Upper lobe of left lung (tissue), 6 donors: ENCODE measurements around the gene ITPRIPL2. TPM values are rescaled to one million over a fixed set of nuclear protein-coding genes. Genes with fewer than 3 reads are reported as not detected.

ENCODE experiments used
- ATAC-seq, 2 donors: fragments of 200-7000 bp; cut with Tn5 transposase; one replicate each; pipeline ENCODE4 v1.9.1; 2022; ENCODE audit warnings: mild to moderate bottlenecking in 2 of 2, moderate library complexity in 2 of 2; ENCODE audit not compliant: low FRiP score in 2 of 2
- DNase-seq, 2 donors: peaks; one replicate each; pipeline ENCODE4 v3.0.0-alpha.2; 2019 to 2020
- H3K27ac ChIP-seq, 4 donors: fragments of 200-600 bp; sonication (generic); one replicate each; pipeline ENCODE4 v1.5.1; 2016 to 2019
- H3K27me3 ChIP-seq, 4 donors: fragments of 200-600 bp; sonication (generic); one replicate each; pipeline ENCODE4 v1.5.1; 2017 to 2019
- H3K36me3 ChIP-seq, 4 donors: fragments of 200-600 bp; sonication (generic); one replicate each; pipeline ENCODE4 v1.5.1; 2016 to 2019
- H3K4me1 ChIP-seq, 4 donors: fragments of 200-600 bp; sonication (generic); one replicate each; pipeline ENCODE4 v1.5.1; 2018 to 2019
- H3K4me3 ChIP-seq, 4 donors: fragments of 200-600 bp; sonication (generic); one replicate each; pipeline ENCODE4 v1.5.1; 2017 to 2019; ENCODE audit warnings: mild to moderate bottlenecking in 2 of 4, moderate library complexity in 1 of 4
- H3K9me3 ChIP-seq, 4 donors: fragments of 200-600 bp; sonication (generic); one replicate each; pipeline ENCODE4 v1.5.1; 2018 to 2019
- EP300 ChIP-seq, 4 donors: sonication (generic); formaldehyde crosslinking; IDR thresholded peaks; one replicate each; pipeline ENCODE4 v1.5.1; 2017; ENCODE audit warnings: antibody characterized with exemption in 4 of 4, control low read depth in 2 of 4
- POLR2A ChIP-seq, 4 donors: fragments of 450-650 bp; IDR thresholded peaks; one replicate each; pipeline ENCODE4 v1.5.1; 2016 to 2017; ENCODE audit warnings: antibody characterized with exemption in 4 of 4, mild to moderate bottlenecking in 2 of 4
- POLR2AphosphoS5 ChIP-seq, 2 donors: sonication (generic); formaldehyde crosslinking; IDR thresholded peaks; one replicate each; pipeline ENCODE4 v1.5.1; 2017; ENCODE audit warnings: antibody characterized with exemption in 2 of 2
- WGBS, 2 donors: methylation state at CpG; one replicate each; pipeline ENCODE4 v1.1.5; 2017 to 2018; 5-methylcytosine and 5-hydroxymethylcytosine counted together
- total RNA-seq, 6 donors: library from RNA; depleted of rRNA in 4 of 6; stranded (reverse); fragments of >200 nt in 4 of 6; gene quantifications; one replicate each; pipeline versions ENCODE4 v1.1.0 to v1.2.1, GENCODE V29; 2016 to 2021
- TF ChIP-seq, protein P1 (sequence below), 6 experiments: fragments of 450-650 bp in 4 of 6; fragments of 200-600 bp in 2 of 6; sonication (generic) in 2 of 6; IDR thresholded peaks; one replicate each; pipeline ENCODE4 v1.5.1; 2016 to 2019; ENCODE audit warnings: antibody characterized with exemption in 6 of 6
- donor health status: DM: no; HTN: no; CAD: no; lungs with moderate emphysema.
- donor health status: DM: no; HTN: yes; CAD: no; lungs with severe emphysema.

The ITPRIPL2 gene
- total RNA-seq, 6 donors from 2014 or later = 39.9 to 90.6 (median 57.5) TPM

DNA sequence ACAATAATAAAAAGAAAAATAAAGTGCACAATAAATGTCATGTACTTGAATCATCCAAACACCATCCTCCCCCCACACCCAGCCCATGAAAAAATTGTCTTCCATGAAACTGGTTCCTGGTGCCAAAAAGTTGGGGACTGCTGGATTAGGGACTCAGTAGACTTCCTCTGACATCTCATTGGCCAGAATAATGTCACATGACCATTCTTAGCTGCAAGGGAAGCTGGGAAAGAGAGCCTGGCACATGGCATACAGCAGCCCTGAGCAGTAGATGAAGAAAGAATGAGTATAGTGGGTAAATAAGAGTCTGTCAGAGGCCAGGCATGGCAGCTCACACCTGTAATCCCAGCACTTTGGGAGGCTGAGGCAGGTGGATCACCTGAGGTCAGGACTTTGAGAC, 12.5 kb downstream of the ITPRIPL2 start:
- Histone ChIP-seq H3K4me1 (peaks cover 27 to 39% (median 35%) of the 10 kb centered on the region in 4 donors), H3K4me3 (no peak overlapping the region), H3K27ac (no peak overlapping the region), H3K9me3 (no peaks in the 10 kb centered on the region), H3K36me3 (no peaks in the 10 kb centered on the region), H3K27me3 (no peaks in the 10 kb centered on the region)
- ATAC-seq (no peak), DNase-seq (no peak)
- TF ChIP-seq POLR2A (IDR thresholded peaks at IDR 0.05) (no peak), POLR2AphosphoS5 (IDR thresholded peaks at IDR 0.05) (no peak), EP300 (IDR thresholded peaks at IDR 0.05) (no peak)
- TF ChIP-seq, protein P1, sequence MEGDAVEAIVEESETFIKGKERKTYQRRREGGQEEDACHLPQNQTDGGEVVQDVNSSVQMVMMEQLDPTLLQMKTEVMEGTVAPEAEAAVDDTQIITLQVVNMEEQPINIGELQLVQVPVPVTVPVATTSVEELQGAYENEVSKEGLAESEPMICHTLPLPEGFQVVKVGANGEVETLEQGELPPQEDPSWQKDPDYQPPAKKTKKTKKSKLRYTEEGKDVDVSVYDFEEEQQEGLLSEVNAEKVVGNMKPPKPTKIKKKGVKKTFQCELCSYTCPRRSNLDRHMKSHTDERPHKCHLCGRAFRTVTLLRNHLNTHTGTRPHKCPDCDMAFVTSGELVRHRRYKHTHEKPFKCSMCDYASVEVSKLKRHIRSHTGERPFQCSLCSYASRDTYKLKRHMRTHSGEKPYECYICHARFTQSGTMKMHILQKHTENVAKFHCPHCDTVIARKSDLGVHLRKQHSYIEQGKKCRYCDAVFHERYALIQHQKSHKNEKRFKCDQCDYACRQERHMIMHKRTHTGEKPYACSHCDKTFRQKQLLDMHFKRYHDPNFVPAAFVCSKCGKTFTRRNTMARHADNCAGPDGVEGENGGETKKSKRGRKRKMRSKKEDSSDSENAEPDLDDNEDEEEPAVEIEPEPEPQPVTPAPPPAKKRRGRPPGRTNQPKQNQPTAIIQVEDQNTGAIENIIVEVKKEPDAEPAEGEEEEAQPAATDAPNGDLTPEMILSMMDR (IDR thresholded peaks at IDR 0.05) = no peak

- no peak for ATAC-seq
- Histone ChIP-seq H3K4me1 (peaks cover 31 to 39% (median 36%) of the 10 kb centered on the region in 4 donors), H3K4me3 (no peak overlapping the region), H3K27me3 (no peaks in the 10 kb centered on the region), H3K27ac (peak overlapping the region in 2 of 4 donors; percentile 10 to 11), H3K9me3 (no peaks in the 10 kb centered on the region), H3K36me3 (no peaks in the 10 kb centered on the region)
- TF ChIP-seq POLR2A (IDR thresholded peaks at IDR 0.05) (no peak), POLR2AphosphoS5 (IDR thresholded peaks at IDR 0.05) (no peak)
- no peak for DNase-seq
- 44 to 60% methylated on average over 3 of the region's 3 CpGs for WGBS, 2 donors
Observed at GRCh38 chr16:19127205-19127604, 13.4 kb downstream of the ITPRIPL2 start.

GRCh38 chr16:19127674-19128131, 13.9 kb downstream of the ITPRIPL2 start:
- ATAC-seq (no peak), DNase-seq (no peak)
- H3K9me3 ChIP-seq = no peaks in the 10 kb centered on the region
- WGBS, 2 donors = 67 to 73% methylated on average over 3 of the region's 3 CpGs
- H3K4me3 ChIP-seq = no peak overlapping the region
- H3K36me3 ChIP-seq = no peaks in the 10 kb centered on the region
- peak overlapping the region in 2 of 4 donors; percentile 10 to 11 for H3K27ac ChIP-seq
- peaks cover 34 to 43% (median 39%) of the 10 kb centered on the region in 4 donors for H3K4me1 ChIP-seq
- TF ChIP-seq POLR2AphosphoS5 (IDR thresholded peaks at IDR 0.05) = no peak
- H3K27me3 ChIP-seq = no peaks in the 10 kb centered on the region

DNA sequence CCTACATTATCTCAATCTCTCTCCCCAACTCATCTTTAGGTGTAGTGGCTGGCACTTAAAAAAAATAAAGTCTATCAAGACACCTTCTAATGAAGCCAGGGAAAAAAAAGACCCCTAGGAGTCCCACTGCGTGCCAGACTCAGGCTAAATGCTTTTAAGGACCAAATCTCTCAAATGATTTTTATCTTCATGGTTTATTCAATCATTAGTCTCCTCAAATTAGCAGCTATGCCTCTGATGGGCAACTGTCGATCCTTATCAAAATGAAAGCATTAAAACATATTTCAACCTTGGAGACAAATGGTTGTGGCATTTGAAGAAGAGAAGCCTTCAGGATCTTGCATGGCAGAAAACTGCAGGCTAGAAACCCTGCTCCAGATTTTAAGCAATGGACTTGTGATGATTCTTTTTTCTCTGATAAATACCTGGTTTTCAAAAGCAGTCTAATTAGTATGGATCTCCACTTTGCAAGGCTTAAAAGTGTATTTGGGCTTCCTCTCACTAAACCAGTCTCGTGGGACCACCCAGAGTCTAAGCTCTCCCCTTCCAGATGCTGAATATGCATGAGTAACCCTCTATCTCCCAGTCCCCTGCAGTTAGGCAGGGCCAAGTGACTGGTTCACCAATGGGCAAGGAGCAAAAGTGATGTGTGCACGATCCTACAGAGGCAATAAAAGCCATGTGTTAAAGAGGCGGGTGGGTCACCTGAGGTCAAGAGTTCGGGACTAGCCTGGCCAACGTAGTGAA, 14.9 kb downstream of the ITPRIPL2 start:
- ATAC-seq (no peak), DNase-seq (no peak)
- peaks cover 34 to 43% (median 41%) of the 10 kb centered on the region in 4 donors for H3K4me1 ChIP-seq
- H3K9me3 ChIP-seq = no peaks in the 10 kb centered on the region
- no peak overlapping the region for H3K4me3 ChIP-seq
- H3K36me3 ChIP-seq = no peaks in the 10 kb centered on the region
- no peaks in the 10 kb centered on the region for H3K27me3 ChIP-seq
- WGBS, 2 donors = 76% methylated on average over 7 of the region's 7 CpGs
- no peak overlapping the region for H3K27ac ChIP-seq
- TF ChIP-seq EP300 (IDR thresholded peaks at IDR 0.05) (no peak), POLR2AphosphoS5 (IDR thresholded peaks at IDR 0.05) (no peak), POLR2A (IDR thresholded peaks at IDR 0.05) (no peak)
- TF ChIP-seq, protein P1 (IDR thresholded peaks at IDR 0.05) = no peak

DNA sequence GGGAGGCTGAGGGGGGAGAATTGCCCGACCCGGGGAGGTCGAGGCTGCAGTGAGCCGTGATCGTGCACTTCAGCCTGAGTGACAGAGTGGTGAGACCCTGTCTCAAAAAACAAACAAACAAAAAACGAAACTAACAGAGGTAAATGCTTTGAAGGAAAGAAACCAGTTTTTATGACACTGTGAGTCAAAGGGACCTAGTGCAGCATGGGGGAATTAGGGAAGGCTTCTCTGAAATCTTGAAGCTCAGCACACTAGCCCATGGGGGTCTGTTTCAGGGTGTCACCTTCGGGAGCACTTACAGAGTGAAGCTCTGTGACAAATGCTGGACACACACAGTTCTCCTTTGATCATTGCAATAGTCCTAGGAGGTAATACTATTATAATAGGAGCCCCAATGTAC, 16.6 kb downstream of the ITPRIPL2 start:
- Histone ChIP-seq H3K4me1 (peaks cover 37 to 47% (median 42%) of the 10 kb centered on the region in 4 donors), H3K4me3 (no peak overlapping the region), H3K9me3 (no peaks in the 10 kb centered on the region), H3K27ac (peak overlapping the region; percentile 73 to 86 (median 84)), H3K36me3 (no peaks in the 10 kb centered on the region), H3K27me3 (no peaks in the 10 kb centered on the region)
- ATAC-seq = no peak
- WGBS, 2 donors = 67 to 75% methylated on average over 7 of the region's 7 CpGs
- no peak for DNase-seq
- TF ChIP-seq, protein P1 (IDR thresholded peaks at IDR 0.05) = no peak
- TF ChIP-seq POLR2A (IDR thresholded peaks at IDR 0.05) (no peak), POLR2AphosphoS5 (IDR thresholded peaks at IDR 0.05) (no peak), EP300 (IDR thresholded peaks at IDR 0.05) (no peak)
